ENCODE data around the gene HHIPL2.

The HHIPL2 gene

DNA sequence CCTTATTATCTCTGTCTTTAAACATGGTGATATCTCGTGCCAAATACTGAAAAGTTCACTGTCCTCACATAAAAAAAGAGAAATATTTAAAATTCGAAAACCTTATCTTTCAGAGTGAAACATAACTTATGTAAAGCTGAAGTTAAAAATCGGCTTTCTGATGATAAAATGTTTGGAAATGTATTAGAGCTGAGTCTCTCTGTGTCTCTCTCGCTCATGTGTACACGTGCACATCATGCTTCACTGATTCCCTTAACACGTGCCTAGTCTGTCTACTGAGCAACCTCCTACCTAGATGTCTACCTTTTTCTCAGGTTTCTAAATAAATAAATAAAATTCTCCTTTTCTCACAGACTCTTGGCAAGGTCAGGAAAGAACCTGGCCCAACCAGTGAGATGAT is 17.1 kb downstream of the HHIPL2 start:
- in situ Hi-C loops (cut with MboI; ENCODE audit: low pct_unique_long_range_greater_than_20kb, low sequenced_read_pairs, unreplicated experiment), result no loop called here
- no peak for DNase-seq (ENCODE audit: low spot score)
- no peak for TF ChIP-seq CTCF (IDR thresholded peaks at IDR 0.05; ENCODE audit: extremely low read depth, insufficient read depth, missing control alignments)

DNA sequence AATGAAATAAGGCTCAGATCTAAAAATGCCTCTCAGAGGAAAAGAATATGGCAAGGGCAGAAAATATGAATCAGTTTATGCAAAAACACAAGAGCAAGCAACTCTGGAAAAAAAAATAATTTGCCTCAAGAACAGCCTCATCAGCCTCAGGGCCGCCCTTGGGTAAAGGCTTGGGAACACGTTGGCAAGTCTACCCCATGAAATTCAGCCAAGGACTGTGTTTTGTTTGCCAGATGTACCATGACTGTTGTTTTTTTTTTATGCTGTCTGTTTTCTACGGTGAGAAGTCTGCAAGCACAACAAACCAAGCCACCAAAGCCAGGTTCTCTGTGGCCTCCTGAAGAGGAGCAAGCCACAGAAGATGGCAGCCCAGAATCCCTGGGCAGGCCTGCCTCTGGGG is 18.0 kb downstream of the HHIPL2 start:
- DNase-seq (ENCODE audit: low spot score), result no peak
- in situ Hi-C loops (cut with MboI; ENCODE audit: low pct_unique_long_range_greater_than_20kb, low sequenced_read_pairs, unreplicated experiment), result no loop called here
- TF ChIP-seq CTCF (IDR thresholded peaks at IDR 0.05; ENCODE audit: extremely low read depth, insufficient read depth, missing control alignments), result no peak

- no peak for TF ChIP-seq CTCF (IDR thresholded peaks at IDR 0.05; ENCODE audit: extremely low read depth, insufficient read depth, missing control alignments)
- DNase-seq (ENCODE audit: low spot score), result no peak
- in situ Hi-C loops (cut with MboI; ENCODE audit: low pct_unique_long_range_greater_than_20kb, low sequenced_read_pairs, unreplicated experiment), result no loop called here
Observed at GRCh38 chr1:222529181-222529580, 18.7 kb downstream of the HHIPL2 start.

DNA sequence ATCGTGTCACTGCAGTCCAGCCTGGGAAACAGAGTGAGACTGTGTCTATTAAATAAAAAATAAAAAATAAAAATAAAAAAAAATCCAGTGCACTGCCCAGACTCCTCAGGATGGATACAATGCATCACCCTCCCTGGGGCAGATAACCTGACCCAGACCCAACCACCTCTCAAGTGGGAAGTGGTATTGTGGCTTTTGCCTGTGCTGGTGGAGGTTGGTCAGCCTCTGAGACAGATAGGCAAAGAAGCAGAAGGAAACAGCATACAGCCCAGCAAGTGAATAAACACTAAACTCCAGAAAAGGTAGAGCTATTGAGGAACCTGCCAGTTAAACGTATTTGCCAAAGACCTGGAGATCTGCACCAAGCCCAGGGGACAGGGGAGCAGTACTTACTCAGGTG is 22.0 kb downstream of the HHIPL2 start:
- in situ Hi-C loops (cut with MboI; ENCODE audit: low pct_unique_long_range_greater_than_20kb, low sequenced_read_pairs, unreplicated experiment), result no loop called here
- DNase-seq (ENCODE audit: low spot score), result no peak
- no peak for TF ChIP-seq CTCF (IDR thresholded peaks at IDR 0.05; ENCODE audit: extremely low read depth, insufficient read depth, missing control alignments)

DNA sequence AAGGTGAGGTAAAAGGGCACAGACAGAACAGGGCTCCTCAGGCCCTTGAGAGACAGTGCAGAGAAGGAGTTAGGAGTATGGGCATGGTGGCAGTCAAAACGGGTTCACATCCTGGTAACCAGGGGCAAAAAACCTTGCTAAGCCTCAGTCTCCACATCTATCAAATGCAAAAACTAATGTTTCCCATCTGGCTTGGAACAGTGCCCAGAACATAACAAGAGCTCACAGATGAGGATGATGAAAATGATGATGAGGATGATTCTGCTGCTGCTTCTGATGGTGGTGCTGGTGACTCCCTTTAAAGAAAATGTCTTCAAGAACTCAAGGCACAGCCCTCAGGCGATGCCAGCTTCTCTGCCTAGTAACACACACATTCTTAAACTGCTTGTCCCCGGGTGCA is 24.1 kb downstream of the HHIPL2 start:
- in situ Hi-C loops (cut with MboI; ENCODE audit: low pct_unique_long_range_greater_than_20kb, low sequenced_read_pairs, unreplicated experiment), result no loop called here
- no peak for TF ChIP-seq CTCF (IDR thresholded peaks at IDR 0.05; ENCODE audit: extremely low read depth, insufficient read depth, missing control alignments)
- DNase-seq (ENCODE audit: low spot score), result no peak

GRCh38 chr1:222522105-222522915 is 25.6 kb downstream of the HHIPL2 start:
- TF ChIP-seq CTCF (IDR thresholded peaks at IDR 0.05; ENCODE audit: extremely low read depth, insufficient read depth, missing control alignments), result no peak
- DNase-seq (ENCODE audit: low spot score), result no peak
- in situ Hi-C loops (cut with MboI; ENCODE audit: low pct_unique_long_range_greater_than_20kb, low sequenced_read_pairs, unreplicated experiment), result no loop called here

Measured in GM13977 (cell line).